ENCODE measurements around the gene GXYLT1. TPM values are rescaled to one million over a fixed set of nuclear protein-coding genes. Genes with fewer than 3 reads are reported as not detected.

The GXYLT1 gene
- total and polyA plus RNA-seq, 2 of the 13 experiments (the other 11 are each of a cell fraction or from before 2014, with no cell fraction given) = 7.8 to 17.0 TPM

DNA sequence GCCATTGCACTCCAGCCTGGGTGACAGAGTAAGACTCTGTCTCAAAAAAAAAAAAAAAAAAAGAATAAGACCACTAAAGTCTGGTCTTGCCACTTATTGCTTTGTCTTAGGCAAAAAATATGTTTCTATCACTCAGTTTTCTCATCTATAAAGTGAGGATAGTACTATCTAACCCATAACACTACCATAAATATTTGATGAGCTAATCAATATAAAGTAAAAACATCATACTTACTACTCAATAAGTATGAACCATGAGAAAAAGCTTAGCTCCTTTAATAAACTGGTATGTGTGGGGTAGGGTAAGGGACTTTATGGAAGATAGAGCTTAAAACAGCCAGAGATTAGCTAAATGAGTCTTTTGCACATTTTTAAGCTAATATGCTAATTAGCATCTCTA lies 85.5 kb downstream of the GXYLT1 start:
- H3K4me3 ChIP-seq (replicated peaks in 1 of 3; ENCODE audit: insufficient read depth in 1 of 3, low read depth in 2 of 3, low read length in 3 of 3) = no peak overlapping the region
- H3K27ac ChIP-seq (ENCODE audit: extremely low read length, insufficient read depth, low read length) = no peak overlapping the region
- intact Hi-C loops (cut with micrococcal nuclease; ENCODE audit: unreplicated experiment) (no loop called here), in situ Hi-C loops (cut with HindIII; ENCODE audit: extremely low pct_ligation_motif_present, low pct_unique_long_range_greater_than_20kb) (no loop called here)
- H3K36me3 ChIP-seq (replicated peaks in 1 of 2; ENCODE audit: control insufficient read depth in 1 of 2, insufficient read depth in 2 of 2, low read length in 2 of 2) = no peaks in the 10 kb centered on the region
- ChIA-PET POLR2A (no interaction called here), CTCF (ENCODE audit: low intra/inter-chr PET ratio, low total read pairs) (no interaction called here)
- H3K9me3 ChIP-seq (ENCODE audit: low read length) = no peaks in the 10 kb centered on the region
- H3K79me2 ChIP-seq (ENCODE audit: insufficient read depth, low read length) = no peaks in the 10 kb centered on the region
- no peaks in the 10 kb centered on the region for H3K27me3 ChIP-seq (ENCODE audit: control insufficient read depth in 1 of 2, insufficient read depth in 2 of 2, low read length in 2 of 2)
- no peak for DNase-seq (ENCODE audit: low spot score)
- FAIRE-seq = no peak
- peak; percentile 44 to 64; a peak in 2 of 4 replicates for TF ChIP-seq MAFK (conservative IDR thresholded peaks at IDR 0.05 in 1 of 2, IDR thresholded peaks at IDR 0.05 in 1 of 2; ENCODE audit: low read length in 2 of 2)
- TF ChIP-seq MAFF (IDR thresholded peaks at IDR 0.05; ENCODE audit: low read depth, low read length) = peak; percentile 32; the same call in 1 of the 2 replicates
- no peak for TF ChIP-seq RNF219 (CRISPR knock-in tag; IDR thresholded peaks at IDR 0.05)
- no peak overlapping the region for H3K4me2 ChIP-seq (ENCODE audit: low read depth, low read length)
- no peaks in the 10 kb centered on the region for H3K4me1 ChIP-seq (ENCODE audit: insufficient read depth, low read length)
- no peaks in the 10 kb centered on the region for H4K20me1 ChIP-seq (ENCODE audit: insufficient read depth, low read length)
- no peak overlapping the region for H3K9ac ChIP-seq (ENCODE audit: insufficient read depth, low read depth, low read length)
- ATAC-seq = no peak
- no peak overlapping the region for H2AFZ ChIP-seq (ENCODE audit: low read length)
- no TSS peak for BruUV-seq (replicated peaks)

- TF ChIP-seq TFDP2 (CRISPR knock-in tag; IDR thresholded peaks at IDR 0.05) (no peak), HDAC6 (IDR thresholded peaks at IDR 0.05; ENCODE audit: low read depth, low read length) (no peak), KLF12 (CRISPR knock-in tag; IDR thresholded peaks at IDR 0.05; ENCODE audit: borderline replicate concordance) (no peak)
- H3K27me3 ChIP-seq (ENCODE audit: control insufficient read depth in 1 of 2, insufficient read depth in 2 of 2, low read length in 2 of 2) = no peaks in the 10 kb centered on the region
- no peak for DNase-seq (ENCODE audit: low spot score)
- in situ Hi-C loops (cut with HindIII; ENCODE audit: extremely low pct_ligation_motif_present, low pct_unique_long_range_greater_than_20kb) = no loop called here
- no peaks in the 10 kb centered on the region for H3K4me1 ChIP-seq (ENCODE audit: insufficient read depth, low read length)
- no peak overlapping the region for H3K9ac ChIP-seq (ENCODE audit: insufficient read depth, low read depth, low read length)
- POLR2A ChIA-PET = no interaction called here
- 31% methylated on average over 3 of the region's 3 CpGs for WGBS (ENCODE audit: low lambda C conversion rate)
- no peak overlapping the region for H3K4me3 ChIP-seq (replicated peaks in 1 of 3; ENCODE audit: insufficient read depth in 1 of 3, low read depth in 2 of 3, low read length in 3 of 3)
- BruUV-seq (replicated peaks) = no TSS peak
- H3K79me2 ChIP-seq (ENCODE audit: insufficient read depth, low read length) = no peaks in the 10 kb centered on the region
- H4K20me1 ChIP-seq (ENCODE audit: insufficient read depth, low read length) = no peaks in the 10 kb centered on the region
- intact Hi-C loops (cut with micrococcal nuclease; ENCODE audit: unreplicated experiment) = no loop called here
- no peak overlapping the region for H3K27ac ChIP-seq (ENCODE audit: extremely low read length, insufficient read depth, low read length)
- no peak for FAIRE-seq
- H3K9me3 ChIP-seq (ENCODE audit: low read length) = no peaks in the 10 kb centered on the region
- H2AFZ ChIP-seq (ENCODE audit: low read length) = no peak overlapping the region
- no peaks in the 10 kb centered on the region for H3K36me3 ChIP-seq (replicated peaks in 1 of 2; ENCODE audit: control insufficient read depth in 1 of 2, insufficient read depth in 2 of 2, low read length in 2 of 2)
- ATAC-seq = no peak
- CTCF ChIA-PET (ENCODE audit: low intra/inter-chr PET ratio, low total read pairs) = no interaction called here
- no peak overlapping the region for H3K4me2 ChIP-seq (ENCODE audit: low read depth, low read length)
These were observed 88.5 kb downstream of the GXYLT1 start for GRCh38 chr12:42056130-42056529.

All from HepG2 (cell line).